ENCODE results near the gene CRYBB1. TPM values are rescaled to one million over a fixed set of nuclear protein-coding genes. Genes with fewer than 3 reads are reported as not detected.
A peak's percentile ranks its signal among the peaks of the same experiment; 100 is the strongest.

The CRYBB1 gene
- total RNA-seq, 1 donor from 2014 or later: 2.0 TPM

- FAIRE-seq (no peak), DNase-seq (ENCODE audit: low spot score in 2 of 2) (peak in 1 of 2 donors; percentile 59)
These were observed 7.5 kb downstream of the CRYBB1 start for GRCh38 chr22:26610072-26610958.

- FAIRE-seq: no peak
- DNase-seq (ENCODE audit: low spot score in 2 of 2): no peak
These were observed 8.5 kb downstream of the CRYBB1 start for GRCh38 chr22:26609287-26609686.

- DNase-seq (ENCODE audit: low spot score in 2 of 2): no peak
- FAIRE-seq: no peak
These were observed 9.7 kb downstream of the CRYBB1 start for GRCh38 chr22:26608129-26608528.

GRCh38 chr22:26606611-26607010, 11.2 kb downstream of the CRYBB1 start:
- FAIRE-seq (no peak), DNase-seq (ENCODE audit: low spot score in 2 of 2) (no peak)

- DNase-seq (ENCODE audit: low spot score in 2 of 2): no peak
- no peak for FAIRE-seq
These were observed 13.5 kb downstream of the CRYBB1 start for GRCh38 chr22:26604368-26604767.

GRCh38 chr22:26602127-26602526, 15.7 kb downstream of the CRYBB1 start:
- FAIRE-seq (no peak), DNase-seq (ENCODE audit: low spot score in 2 of 2) (no peak)

- DNase-seq (ENCODE audit: low spot score in 2 of 2): no peak
- no peak for FAIRE-seq
These were observed 16.1 kb downstream of the CRYBB1 start for GRCh38 chr22:26601726-26602125.

GRCh38 chr22:26599505-26599904, 18.3 kb downstream of the CRYBB1 start:
- FAIRE-seq: no peak
- DNase-seq (ENCODE audit: low spot score in 2 of 2): no peak

- DNase-seq (ENCODE audit: low spot score in 2 of 2) (no peak), FAIRE-seq (no peak)
These were observed 20.3 kb downstream of the CRYBB1 start for GRCh38 chr22:26597480-26597879.

GRCh38 chr22:26597026-26597425, 20.8 kb downstream of the CRYBB1 start:
- FAIRE-seq: no peak
- no peak for DNase-seq (ENCODE audit: low spot score in 2 of 2)

GRCh38 chr22:26593763-26594162, 24.1 kb downstream of the CRYBB1 start:
- no peak for DNase-seq (ENCODE audit: low spot score in 2 of 2)
- no peak for FAIRE-seq

- DNase-seq (ENCODE audit: low spot score in 2 of 2) (no peak), FAIRE-seq (no peak)
These were observed 25.4 kb downstream of the CRYBB1 start for GRCh38 chr22:26592421-26592891.

GRCh38 chr22:26589845-26590736, 27.7 kb downstream of the CRYBB1 start, which contains the start of gene TPST2:
TSS of gene TPST2 (minus strand) at chr22:26590132. CDS start at chr22:26541630, 48,502 bp downstream.
- FAIRE-seq (no peak), DNase-seq (ENCODE audit: low spot score in 2 of 2) (peak; percentile 85 to 88)

GRCh38 chr22:26589367-26589844, 28.4 kb downstream of the CRYBB1 start:
- FAIRE-seq (no peak), DNase-seq (ENCODE audit: low spot score in 2 of 2) (no peak)

- FAIRE-seq: no peak
- no peak for DNase-seq (ENCODE audit: low spot score in 2 of 2)
These were observed 29.0 kb downstream of the CRYBB1 start for GRCh38 chr22:26588729-26589366.

- DNase-seq (ENCODE audit: low spot score in 2 of 2) (no peak), FAIRE-seq (no peak)
These were observed 29.7 kb downstream of the CRYBB1 start for GRCh38 chr22:26587991-26588613.

- no peak for FAIRE-seq
- DNase-seq (ENCODE audit: low spot score in 2 of 2): no peak
These were observed 31.1 kb downstream of the CRYBB1 start for GRCh38 chr22:26586556-26587325.

GRCh38 chr22:26585104-26585790, 32.6 kb downstream of the CRYBB1 start:
- FAIRE-seq: no peak
- DNase-seq (ENCODE audit: low spot score in 2 of 2): no peak

GRCh38 chr22:26584010-26584409, 33.8 kb downstream of the CRYBB1 start:
- FAIRE-seq (no peak), DNase-seq (ENCODE audit: low spot score in 2 of 2) (no peak)

Data from frontal cortex (tissue), 4 donors.